Fibroblast of skin of left biceps (primary cell): ENCODE measurements around the gene AGTRAP.

Experiments used
- DNase-seq, 2 experiments: peaks; one replicate each; pipeline ENCODE4 v3.0.0-alpha.2; 2013; ENCODE audit warnings: low read depth in 2 of 2

Gene AGTRAP

DNA sequence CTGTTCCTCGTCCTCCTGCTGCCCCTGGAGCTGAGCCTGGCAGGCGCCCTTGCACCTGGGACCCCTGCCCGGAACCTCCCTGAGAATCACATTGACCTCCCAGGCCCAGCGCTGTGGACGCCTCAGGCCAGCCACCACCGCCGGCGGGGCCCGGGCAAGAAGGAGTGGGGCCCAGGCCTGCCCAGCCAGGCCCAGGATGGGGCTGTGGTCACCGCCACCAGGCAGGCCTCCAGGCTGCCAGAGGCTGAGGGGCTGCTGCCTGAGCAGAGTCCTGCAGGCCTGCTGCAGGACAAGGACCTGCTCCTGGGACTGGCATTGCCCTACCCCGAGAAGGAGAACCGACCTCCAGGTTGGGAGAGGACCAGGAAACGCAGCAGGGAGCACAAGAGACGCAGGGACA, 29.6 kb upstream of the AGTRAP start:
- no peak for DNase-seq

DNA sequence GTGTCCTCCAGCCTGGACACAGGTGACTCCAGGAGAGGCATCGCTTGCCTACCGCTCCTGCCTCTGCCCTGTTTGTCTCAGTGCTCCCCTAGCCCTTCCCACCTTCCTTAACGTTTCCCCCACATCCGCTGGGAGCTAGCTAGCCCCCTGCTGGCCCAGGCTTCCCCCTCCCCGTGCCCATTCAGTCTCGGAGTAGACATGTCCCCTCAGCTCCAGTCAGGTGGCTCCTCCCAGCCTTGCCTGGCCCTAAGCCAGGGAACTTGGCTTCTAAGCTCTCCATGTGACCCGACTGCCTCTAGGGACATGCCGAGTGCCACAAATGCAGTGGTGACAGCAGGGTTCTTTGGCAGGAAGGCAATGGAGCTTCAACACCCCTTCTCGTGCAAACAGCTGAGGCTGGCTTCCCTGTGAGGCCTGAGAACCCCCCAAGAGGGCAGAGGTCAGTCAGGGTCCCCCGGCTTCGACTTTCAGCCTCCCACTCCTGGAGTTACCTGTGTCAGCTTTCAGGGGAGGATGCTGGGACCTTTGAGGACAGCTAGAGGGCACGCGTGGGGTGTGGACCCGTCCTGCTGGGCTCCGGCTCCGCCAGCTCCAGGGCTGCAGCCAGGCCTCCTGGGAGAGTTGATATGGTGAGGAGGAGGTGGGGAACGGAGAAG, 28.2 kb upstream of the AGTRAP start:
- DNase-seq, result no peak

DNA sequence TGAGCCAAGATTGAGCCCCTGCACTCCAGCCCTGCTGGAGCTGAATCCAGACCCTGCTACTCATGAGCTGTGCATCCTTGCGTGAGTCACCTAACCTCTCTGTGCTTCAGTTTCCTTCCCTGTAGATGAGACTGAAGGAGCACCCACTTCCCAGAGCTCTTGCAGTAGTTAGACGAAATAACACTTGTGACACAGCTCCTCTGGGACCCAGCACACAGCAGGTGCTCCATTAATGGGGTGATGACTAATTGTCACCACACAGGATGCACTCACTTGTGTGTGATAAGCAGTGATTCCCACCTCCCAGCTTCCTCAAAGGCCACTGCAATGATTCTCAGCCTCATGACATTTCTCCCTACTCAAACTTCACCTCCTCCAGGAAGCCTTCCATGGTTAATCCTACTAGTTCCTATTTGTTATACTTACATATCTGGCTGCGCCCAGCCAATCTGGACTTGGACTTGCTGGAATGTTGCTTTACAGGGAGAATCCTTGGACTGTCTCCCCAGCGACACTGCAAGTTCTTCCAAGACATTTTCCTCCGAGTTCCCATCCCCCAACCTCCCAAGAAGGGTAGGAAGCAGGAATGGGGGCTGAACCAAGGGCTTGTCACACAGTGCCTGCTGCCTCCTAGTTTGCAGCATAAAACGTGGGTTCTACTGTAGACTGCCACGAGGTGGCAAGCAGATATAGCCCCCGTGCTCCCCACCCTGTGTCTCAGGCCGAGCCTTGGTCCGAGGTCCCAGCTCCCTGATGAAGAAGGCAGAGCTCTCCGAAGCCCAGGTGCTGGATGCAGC, 27.2 kb upstream of the AGTRAP start:
- DNase-seq, result no peak

DNA sequence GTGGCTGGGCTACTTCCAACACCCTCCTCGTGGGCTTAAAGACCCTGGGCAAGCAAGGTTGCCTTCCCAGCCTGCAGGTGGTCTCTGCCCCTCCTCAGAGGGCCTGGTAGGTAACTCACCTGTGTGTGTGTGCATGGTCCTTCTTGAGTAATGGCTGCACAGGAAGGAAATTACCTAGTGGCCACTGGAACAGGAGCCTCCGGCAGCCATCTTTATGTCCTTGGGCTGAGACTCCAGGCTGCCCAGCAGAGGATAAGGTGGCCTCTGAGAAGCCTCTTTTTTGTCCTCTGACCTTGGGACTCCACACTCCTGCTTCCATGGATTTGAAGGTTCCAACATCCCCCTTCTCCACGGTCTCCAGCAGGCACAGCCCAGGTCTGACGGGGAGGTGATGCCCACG, 24.4 kb upstream of the AGTRAP start:
- no peak for DNase-seq

DNA sequence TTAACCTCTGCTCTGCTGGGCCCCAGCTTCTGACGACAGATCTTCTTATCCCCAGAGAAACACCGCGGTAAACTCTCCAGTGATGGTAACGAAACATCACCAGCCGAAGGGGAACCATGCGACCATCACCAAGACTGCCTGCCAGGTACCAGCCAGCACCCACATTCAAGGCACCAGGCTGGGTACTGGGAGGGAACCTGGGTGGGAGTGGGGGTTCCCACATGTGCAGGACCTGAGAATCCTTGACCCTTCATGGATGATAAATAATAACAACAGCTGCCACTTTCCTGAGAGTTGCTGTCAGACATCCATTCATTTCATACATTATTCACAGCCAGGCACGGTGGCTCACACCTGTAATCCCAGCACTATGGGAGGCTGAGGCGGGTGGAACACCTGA, 23.7 kb upstream of the AGTRAP start:
- DNase-seq, result no peak

DNA sequence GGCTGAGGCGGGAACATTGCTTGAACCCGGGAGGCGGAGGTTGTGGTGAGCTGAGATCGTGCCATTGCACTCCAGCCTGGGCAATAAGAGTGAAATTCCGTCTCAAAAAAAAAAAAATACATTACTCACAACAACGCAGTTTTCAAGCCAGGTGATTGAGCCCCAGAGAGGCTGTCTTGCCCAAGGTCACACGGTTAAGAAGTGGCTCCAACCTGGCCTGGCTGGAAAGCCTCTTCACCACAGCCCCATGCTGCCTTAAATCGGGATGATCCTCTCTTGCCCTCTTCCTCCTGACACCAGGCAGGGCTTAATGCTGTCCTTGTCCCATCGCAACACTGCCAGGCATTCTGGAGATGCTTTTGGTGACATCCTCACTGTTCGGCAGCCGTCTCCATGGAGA, 22.8 kb upstream of the AGTRAP start:
- no peak for DNase-seq

DNA sequence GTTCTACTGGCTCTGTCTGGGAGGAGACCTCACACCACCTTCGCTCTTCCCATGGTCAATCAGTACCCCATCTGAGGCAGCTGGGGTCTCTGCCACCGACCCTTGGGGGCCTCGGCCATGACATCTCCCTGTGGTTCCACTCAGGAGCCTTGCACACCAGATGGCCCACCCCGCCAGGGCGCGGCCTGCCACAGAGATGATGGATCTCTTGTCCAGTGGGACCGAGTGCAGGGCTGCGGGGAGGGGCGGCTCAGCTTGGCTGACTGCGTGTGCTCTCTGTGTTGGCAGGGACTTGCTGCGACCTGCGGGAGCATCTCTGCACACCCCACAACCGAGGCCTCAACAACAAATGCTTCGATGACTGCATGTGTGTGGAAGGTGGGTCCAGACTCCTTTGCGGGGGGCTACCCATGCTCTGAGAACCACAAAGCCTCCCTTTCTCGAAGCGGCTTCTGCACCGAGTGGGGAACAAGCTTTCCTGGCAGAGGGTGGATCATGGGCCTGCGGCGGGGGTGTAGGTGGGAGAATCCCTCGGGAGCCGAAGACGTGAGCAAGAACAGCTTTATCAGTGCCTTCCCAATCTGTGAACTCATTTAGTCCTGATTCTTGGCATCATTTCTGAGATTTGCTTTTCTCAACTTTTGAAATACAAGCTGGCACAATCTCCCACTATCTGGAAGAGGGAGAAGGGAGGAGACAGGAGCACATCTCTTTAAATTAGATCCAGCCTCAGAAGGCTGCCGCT, 20.9 kb upstream of the AGTRAP start:
- no peak for DNase-seq

DNA sequence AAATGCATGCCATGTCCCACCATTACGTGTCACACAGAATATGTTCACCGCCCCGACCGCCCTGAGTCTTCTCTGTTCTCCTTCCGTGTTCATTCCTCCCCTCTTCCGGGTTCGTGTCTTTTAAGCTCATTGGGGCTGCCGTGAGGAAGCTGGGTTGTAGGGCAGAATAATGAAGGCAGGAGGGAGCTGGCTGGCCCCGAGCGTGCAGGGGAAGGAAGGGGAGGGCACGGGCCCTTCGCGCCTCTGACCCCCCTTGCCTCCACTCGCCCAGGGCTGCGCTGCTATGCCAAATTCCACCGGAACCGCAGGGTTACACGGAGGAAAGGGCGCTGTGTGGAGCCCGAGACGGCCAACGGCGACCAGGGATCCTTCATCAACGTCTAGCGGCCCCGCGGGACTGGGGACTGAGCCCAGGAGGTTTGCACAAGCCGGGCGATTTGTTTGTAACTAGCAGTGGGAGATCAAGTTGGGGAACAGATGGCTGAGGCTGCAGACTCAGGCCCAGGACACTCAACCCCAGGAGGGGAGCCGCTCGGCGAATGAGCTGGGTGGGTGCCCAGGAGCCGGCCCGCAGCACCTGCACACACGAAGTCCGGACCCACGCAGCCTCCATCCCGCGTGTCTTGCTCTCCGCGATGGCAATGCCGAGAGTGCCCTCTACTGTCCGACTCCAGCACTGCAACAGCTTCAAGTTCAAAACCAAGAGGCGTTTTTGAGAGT, 16.5 kb upstream of the AGTRAP start:
- no peak for DNase-seq

DNA sequence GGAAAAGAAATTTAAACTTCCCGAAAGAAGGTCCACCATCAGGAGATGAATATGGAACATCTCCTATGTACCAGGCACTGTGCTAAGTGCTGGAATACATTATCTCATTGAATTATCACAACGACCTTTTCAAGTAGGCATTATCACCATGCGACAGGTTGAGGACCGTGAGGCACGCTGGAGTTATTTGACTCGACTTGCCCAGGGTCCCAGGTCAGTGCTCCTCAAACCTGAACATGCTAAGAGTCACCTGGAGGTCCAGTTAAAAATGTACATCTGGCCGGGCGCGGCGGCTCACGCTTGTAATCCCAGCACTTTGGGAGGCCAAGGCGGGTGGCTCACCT, 15.9 kb upstream of the AGTRAP start:
- DNase-seq, result no peak

DNA sequence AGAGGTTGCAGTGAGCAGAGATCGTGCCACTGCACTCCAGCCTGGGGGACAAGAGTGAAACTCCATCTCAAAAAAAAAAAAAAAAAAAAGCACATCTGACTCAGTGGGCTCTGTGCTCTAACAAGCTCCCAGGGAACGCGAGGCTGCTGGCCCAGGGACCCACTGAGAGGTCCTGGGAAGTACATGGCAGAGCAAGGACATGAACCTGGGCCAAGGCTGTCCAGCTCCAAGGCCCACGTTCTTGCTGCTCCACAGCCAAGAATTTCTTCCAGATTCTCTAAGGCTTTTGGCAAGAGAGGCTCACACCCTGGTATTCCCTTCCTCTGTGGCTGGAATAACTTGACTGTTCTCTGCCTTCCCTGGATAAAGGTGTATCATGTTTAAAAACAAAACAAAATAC, 15.4 kb upstream of the AGTRAP start:
- no peak for DNase-seq

DNA sequence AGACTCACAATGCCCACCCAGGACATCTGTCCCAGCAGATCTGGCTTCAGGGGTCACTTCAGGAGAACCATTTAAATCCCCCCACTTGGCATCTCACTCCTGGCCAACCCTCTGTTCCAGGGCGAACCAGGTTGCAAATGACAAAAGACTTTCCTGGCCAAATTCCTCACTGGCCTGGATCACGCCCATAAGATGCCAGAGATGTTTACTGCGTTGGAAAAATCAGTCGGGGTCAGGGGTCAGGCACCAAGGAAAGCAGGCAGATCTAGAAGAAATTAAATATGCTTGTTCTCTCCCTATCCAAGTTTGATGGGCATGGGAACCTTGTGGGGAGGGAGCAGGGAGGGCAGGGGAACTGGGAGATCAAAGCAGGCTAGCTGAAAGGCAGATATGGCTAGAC, 14.6 kb upstream of the AGTRAP start:
- DNase-seq, result no peak

DNA sequence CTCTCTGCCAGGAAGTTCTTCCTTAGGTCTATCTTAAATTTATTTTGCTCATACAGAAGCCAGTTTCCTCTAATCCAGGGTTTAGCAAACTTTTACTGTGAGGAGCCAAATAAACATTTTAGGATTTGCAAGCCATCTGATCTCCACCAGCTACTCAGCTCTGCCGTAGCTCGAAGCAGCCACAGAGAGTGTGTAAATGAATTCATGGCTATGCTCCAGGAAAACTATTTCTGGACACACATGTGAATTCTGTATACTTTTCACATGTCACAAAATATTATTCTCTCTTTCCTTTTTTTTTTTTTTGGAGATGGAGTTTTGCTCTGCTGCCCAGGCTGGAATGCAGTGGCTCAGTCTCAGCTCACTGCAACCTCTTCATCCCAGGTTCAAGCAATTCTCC, 13.4 kb upstream of the AGTRAP start:
- DNase-seq, result no peak

DNA sequence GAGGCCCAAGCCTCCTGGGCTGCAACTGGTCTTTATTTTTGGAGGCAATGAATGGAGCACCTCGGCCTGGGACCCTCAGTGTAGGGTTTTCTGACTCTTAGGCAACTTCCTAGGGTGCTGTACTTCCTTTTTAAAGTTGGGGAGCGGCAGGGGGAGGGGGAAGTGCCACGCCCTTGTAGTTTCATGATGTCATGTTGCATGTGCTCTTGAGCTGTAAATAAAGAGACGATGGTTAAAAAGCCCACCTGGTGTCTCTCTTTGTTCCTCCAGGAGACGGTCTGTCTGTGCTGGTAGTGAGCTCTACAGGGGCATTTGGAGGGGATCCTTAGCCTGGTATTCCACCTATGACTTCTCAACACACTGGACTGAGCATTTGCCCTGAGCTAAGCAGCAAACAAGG, 10.3 kb upstream of the AGTRAP start:
- no peak for DNase-seq

DNA sequence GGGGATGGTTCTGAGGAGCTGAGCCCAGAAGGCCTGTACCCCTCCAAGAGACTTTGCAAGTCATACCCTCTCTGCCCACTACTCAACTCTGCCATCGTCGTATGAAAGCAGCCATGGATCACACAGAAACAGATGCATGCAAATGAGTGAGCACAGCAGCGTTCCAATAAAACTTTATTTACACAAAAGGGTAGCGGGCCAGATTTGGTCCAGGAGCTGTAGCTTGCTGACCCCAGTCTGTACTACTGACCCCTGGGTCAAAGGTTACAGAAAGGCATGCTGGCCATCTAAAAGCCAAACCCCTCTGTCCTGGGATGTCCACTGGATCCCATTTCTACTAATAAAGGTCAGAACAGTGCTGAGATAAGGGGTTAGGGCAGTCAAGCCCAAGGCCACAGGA, 8.8 kb upstream of the AGTRAP start:
- no peak for DNase-seq

DNA sequence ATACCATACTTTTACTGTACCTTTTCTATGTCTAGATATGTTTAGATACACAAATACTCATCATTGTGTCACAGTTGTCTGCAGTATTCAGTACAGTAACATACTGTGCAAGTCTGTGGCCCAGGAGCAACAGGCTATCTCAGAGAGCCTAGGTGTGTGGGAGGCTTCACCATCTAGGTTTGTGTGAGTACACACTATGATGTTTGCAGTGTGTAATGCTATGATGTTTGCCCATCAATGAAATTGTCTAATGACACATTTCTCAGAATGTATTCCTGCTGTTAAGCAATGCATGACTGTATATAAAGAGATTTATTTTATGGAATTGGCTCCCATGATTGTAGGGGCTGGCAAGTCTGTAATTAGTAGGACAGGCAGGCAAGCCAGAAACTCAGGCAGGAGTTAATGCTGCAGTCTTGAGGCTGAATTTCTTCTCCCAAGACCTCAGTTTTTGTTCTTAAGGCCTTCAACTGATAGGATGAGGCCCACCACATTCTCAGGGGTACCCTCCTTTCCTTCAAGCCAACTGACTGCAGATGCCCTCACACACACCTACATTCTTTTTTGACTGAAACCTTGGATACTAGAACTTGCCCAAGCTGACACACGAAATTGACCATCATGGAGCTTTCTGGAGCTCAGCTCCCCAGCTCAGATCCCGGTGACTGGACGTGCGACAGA, 7.7 kb upstream of the AGTRAP start:
- DNase-seq, result no peak

DNA sequence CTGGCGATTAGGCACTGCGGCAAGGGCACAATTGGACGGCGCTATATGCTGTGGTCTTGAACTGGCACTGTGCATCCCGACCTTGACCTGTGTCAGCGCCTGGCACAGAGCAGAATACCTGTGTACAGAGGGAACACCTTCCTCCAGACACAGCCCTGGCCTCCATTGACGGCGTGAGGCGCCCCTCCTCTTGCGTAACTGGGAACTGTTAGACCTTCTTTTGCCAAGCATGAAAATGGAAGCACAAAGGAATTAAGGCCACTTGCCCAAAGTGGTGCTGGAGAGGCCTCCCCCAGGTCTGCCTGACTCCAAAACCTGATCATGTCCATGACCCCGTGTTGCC, 6.8 kb upstream of the AGTRAP start:
- no peak for DNase-seq

DNA sequence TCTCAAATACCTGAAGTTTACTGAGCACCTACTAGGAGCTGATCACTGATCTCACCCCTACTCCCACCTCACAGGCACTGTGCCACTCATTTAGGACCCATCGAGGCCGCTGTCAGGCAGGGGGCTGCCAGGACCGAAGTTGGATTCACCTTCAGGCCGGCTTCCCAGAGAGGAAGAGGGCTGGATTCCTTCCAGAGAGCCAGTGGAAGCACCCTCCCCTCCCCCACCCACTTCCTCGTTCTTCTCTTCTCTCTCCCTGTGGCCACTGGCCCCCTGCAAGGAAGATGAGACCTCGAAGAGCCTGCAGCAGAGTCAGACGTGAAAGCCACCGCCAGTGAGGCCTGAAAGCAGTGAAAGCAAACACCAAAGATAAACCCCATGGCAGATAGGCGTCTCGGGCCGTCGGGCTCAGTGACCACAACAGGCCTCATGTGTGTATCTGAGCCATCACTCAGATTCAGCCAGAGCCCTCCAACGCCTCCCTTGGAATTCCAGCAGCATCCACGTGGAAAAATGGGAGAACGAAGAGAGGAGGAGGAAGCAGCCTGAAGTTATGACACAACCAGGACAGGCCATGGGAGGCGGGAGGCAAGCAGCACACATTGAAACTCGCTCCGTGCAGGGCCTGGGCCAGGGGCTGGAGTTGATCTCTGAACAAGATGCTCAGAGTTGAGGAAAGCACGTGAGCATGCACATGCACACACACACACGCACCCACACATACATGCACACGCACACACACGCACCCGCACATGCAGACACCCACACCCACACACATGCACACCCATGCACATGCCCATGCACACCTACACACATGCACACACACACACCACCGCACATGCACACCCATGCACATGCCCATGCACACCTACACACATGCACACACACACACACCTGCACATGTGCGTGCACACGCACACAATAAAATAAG, 6.2 kb upstream of the AGTRAP start:
- no peak for DNase-seq

DNA sequence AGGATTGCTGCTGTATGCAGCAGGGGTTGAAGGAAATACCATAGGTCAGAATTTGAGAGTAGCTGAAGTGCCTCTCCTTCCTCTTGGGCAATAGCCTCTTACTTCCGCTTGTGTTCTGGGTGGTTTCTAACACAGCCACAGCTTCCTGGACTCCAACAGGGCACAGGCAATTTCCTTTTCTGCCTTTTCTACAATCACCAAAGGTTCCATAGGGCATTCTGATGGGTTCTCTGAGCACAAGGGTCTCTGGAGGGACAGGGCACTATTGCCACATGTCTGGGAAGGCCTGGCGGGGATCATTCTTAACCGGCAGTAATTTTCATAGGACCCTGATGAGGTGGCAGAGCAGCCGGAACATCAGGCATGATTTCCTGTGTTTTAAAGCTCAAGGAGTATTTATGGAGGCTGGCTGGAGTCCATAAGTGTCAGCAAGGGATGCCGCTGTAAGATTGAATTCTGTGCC, 5.5 kb upstream of the AGTRAP start:
- no peak for DNase-seq

DNA sequence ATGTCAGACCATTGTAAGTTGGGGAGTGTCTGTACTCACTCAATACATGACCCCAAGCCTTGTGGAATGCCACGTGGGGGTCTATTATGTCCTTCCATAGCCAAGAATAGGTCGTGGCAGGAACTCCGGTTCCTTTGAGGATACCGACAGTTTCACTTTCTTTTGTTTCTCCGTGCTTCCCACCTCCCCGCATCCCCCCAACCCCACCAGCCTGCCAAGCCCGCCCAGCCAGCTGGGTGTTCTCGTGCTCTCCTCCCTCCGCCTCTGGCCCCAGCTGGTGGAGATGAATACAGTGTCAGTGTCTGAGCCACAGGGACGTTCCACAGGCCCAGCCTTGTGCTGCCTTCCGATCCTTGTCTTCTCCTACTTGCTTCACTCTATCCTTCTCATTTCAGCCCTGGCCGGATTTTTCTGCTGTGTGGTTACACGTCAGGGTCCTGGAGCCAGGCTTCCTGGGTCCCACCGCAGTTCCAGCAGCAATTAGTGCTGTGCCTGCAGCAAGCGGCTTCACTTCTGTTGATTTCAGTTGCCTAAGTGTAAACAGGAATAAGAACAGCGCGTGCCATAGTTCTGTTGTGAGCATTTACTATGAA, 4.1 kb upstream of the AGTRAP start:
- peak in 1 of 2 experiments; percentile 12 for DNase-seq

DNA sequence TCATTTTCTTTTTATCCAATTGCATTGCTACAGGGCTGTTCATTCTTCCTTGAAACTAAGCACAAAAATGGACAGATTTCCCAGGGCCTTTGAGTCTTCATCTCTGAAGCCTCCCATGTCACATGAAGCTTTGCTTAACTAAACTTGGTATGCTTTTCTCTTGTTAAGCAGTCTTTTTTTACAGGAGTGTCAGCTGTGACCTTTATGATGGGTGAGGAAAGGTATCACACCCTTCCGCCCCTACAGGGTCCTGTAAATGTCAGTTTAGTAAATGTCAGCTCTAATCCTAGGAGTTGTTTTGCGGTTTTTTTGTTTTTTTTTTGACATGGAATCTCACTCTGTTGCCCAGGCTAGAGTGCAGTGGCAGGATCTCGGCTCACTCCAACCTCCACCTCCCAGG, 2.6 kb upstream of the AGTRAP start:
- no peak for DNase-seq

DNA sequence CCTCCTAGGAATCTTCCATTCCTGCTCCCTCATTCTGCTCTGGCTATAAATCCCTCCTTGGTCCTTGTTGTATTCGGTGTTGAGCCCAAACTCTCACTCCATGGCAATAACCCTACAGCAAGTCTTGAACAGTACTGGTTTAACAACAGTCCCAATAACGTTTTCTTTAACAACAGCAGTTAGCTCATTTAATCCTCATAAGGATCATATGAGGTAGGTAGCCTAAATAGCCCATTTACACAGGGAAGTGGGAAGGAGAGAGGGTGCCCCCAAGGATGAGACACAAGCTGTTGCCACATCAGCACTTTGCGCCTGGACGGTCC, 444 bp upstream of the AGTRAP start:
- no peak for DNase-seq
